Measurements from ENCODE around the gene PLPP2. TPM values are rescaled to one million over a fixed set of nuclear protein-coding genes. Genes with fewer than 3 reads are reported as not detected.

The PLPP2 gene
- total and polyA plus RNA-seq, 2 of the 4 experiments (the other 2 are of a cell fraction) = 2.3 to 4.2 TPM

- H2BK5ac ChIP-seq (ENCODE audit: low read depth, low read length, poor library complexity, severe bottlenecking) = no peak overlapping the region
- no peak for ATAC-seq (ENCODE audit: low read depth)
- H2BK15ac ChIP-seq (ENCODE audit: low read depth, low read length) = no peak overlapping the region
- no peak overlapping the region for H3K4me3 ChIP-seq (ENCODE audit: insufficient read depth, low read depth, low read length)
- H4K8ac ChIP-seq (ENCODE audit: low read depth in 2 of 2, low read length in 2 of 2) = no peak overlapping the region
- H3K9me1 ChIP-seq (ENCODE audit: insufficient read depth, low read length) = peaks cover 10% of the 10 kb centered on the region
- H2AFZ ChIP-seq (replicated peaks; ENCODE audit: low read length, poor library complexity) = no peak overlapping the region
- no peak overlapping the region for H3K56ac ChIP-seq (ENCODE audit: extremely low read depth, insufficient read depth, low read length)
- POLR2A ChIA-PET (ENCODE audit: unreplicated experiment) = no interaction called here
- H3K23ac ChIP-seq (ENCODE audit: low read depth, low read length) = no peak overlapping the region
- peaks cover 30% of the 10 kb centered on the region for H4K20me1 ChIP-seq (ENCODE audit: insufficient read depth, low read length)
- H3K9me3 ChIP-seq (ENCODE audit: control insufficient read depth, insufficient read depth, low read length) = peaks cover 20% of the 10 kb centered on the region
- in situ Hi-C loops (cut with MboI; ENCODE audit: low sequenced_read_pairs) = no loop called here
- no peak overlapping the region for H2BK20ac ChIP-seq (ENCODE audit: low read depth, low read length)
- no peak overlapping the region for H3K9ac ChIP-seq (ENCODE audit: low read depth, low read length)
- no peak overlapping the region for H2BK120ac ChIP-seq (ENCODE audit: low read depth, low read length)
- H3K27me3 ChIP-seq (ENCODE audit: control insufficient read depth, insufficient read depth, low read length) = no peaks in the 10 kb centered on the region
- BruUV-seq (replicated peaks) = no TSS peak
- H3K4ac ChIP-seq (ENCODE audit: low read depth, low read length) = no peak overlapping the region
- CTCF ChIA-PET = no interaction called here
- dilution Hi-C loops (cut with HindIII; ENCODE audit: low sequenced_read_pairs, unreplicated experiment) = no loop called here
- H3K14ac ChIP-seq (replicated peaks; ENCODE audit: low read depth, low read length) = no peak overlapping the region
- no peak overlapping the region for H3K18ac ChIP-seq (ENCODE audit: low read depth, low read length)
- no peak overlapping the region for H3K27ac ChIP-seq (ENCODE audit: insufficient read depth, low read length)
- H3K79me1 ChIP-seq (ENCODE audit: low read depth in 1 of 2, low read length in 2 of 2) = peaks cover 16 to 66% of the 10 kb centered on the region in 2 experiments
- H3K36me3 ChIP-seq (ENCODE audit: control insufficient read depth, insufficient read depth, low read length) = peaks cover 78% of the 10 kb centered on the region
- TF ChIP-seq RCOR1 (IDR thresholded peaks at IDR 0.05; ENCODE audit: insufficient replicate concordance, low read length) (no peak), FOS (IDR thresholded peaks at IDR 0.05; ENCODE audit: low read depth, low read length) (no peak), MXI1 (IDR thresholded peaks at IDR 0.05; ENCODE audit: borderline replicate concordance, low read depth, low read length) (no peak), ELK1 (IDR thresholded peaks at IDR 0.05; ENCODE audit: borderline replicate concordance, low read depth, low read length) (no peak), POLR2A (IDR thresholded peaks at IDR 0.05; ENCODE audit: low read depth, low read length) (no peak), BHLHE40 (IDR thresholded peaks at IDR 0.05; ENCODE audit: low read depth, low read length) (no peak), RFX5 (IDR thresholded peaks at IDR 0.05; ENCODE audit: low read depth, low read length) (no peak), CEBPB (IDR thresholded peaks at IDR 0.05; ENCODE audit: low read depth, low read length) (no peak), MAFK (IDR thresholded peaks at IDR 0.05; ENCODE audit: low read depth, low read length) (no peak), USF2 (IDR thresholded peaks at IDR 0.05; ENCODE audit: low read depth, low read length) (no peak), MAZ (IDR thresholded peaks at IDR 0.05; ENCODE audit: borderline replicate concordance, low read depth, low read length) (no peak), CTCF (conservative IDR thresholded peaks at IDR 0.05; ENCODE audit: low read depth, low read length) (no peak), RAD21 (IDR thresholded peaks at IDR 0.05; ENCODE audit: low read length) (no peak), NFE2L2 (IDR thresholded peaks at IDR 0.05; ENCODE audit: low read depth, low read length) (no peak), SMC3 (IDR thresholded peaks at IDR 0.05; ENCODE audit: low read depth, low read length) (no peak), CHD1 (IDR thresholded peaks at IDR 0.05; ENCODE audit: low read depth, low read length) (no peak)
- no peak for DNase-seq
- intact Hi-C loops (cut with micrococcal nuclease) = no loop called here
- no peak overlapping the region for H2AK9ac ChIP-seq (replicated peaks; ENCODE audit: low read depth, low read length, poor library complexity)
- no peaks in the 10 kb centered on the region for H3K4me1 ChIP-seq (ENCODE audit: control insufficient read depth, insufficient read depth, low read length)
- H4K91ac ChIP-seq (ENCODE audit: insufficient read depth, low read depth, low read length) = no peak overlapping the region
- H4K5ac ChIP-seq (ENCODE audit: low read depth, low read length) = no peak overlapping the region
- no peak overlapping the region for H3K4me2 ChIP-seq (ENCODE audit: low read depth, low read length)
- no CpG with 5 or more reads among the region's 4 CpGs for WGBS, 2 experiments (ENCODE audit: extremely low coverage in 2 of 2, insufficient read length in 1 of 2)
- no peak overlapping the region for H2AK5ac ChIP-seq (ENCODE audit: low read depth, low read length)
Measured at GRCh38 chr19:328025-328505, 36.9 kb upstream of the PLPP2 start.

Data from IMR-90 (cell line).